Osteocyte (in vitro differentiated cells): ENCODE data around the gene IGSF21. TPM values are rescaled to one million over a fixed set of nuclear protein-coding genes. Genes with fewer than 3 reads are reported as not detected.

Experiments
- DNase-seq: peaks from one replicate; pipeline ENCODE4 v3.0.0; 2021; ENCODE audit warnings: mixed read lengths; ENCODE audit not compliant: unreplicated experiment; ENCODE audit errors: extremely low spot score
- H3K27ac Mint-ChIP-seq: one replicate; pipeline ENCODE4 v1.8.0; 2021; ENCODE audit warnings: mild to moderate bottlenecking, mixed read lengths; ENCODE audit not compliant: unreplicated experiment
- H3K27me3 Mint-ChIP-seq: one replicate; pipeline ENCODE4 v1.8.0; 2021; ENCODE audit warnings: mixed read lengths; ENCODE audit not compliant: unreplicated experiment
- H3K36me3 Mint-ChIP-seq: one replicate; pipeline ENCODE4 v1.8.0; 2021; ENCODE audit warnings: mixed read lengths; ENCODE audit not compliant: unreplicated experiment
- H3K4me1 Mint-ChIP-seq: one replicate; pipeline ENCODE4 v1.8.0; 2021; ENCODE audit warnings: mixed read lengths; ENCODE audit not compliant: unreplicated experiment
- H3K4me3 Mint-ChIP-seq: one replicate; pipeline ENCODE4 v1.8.0; 2021; ENCODE audit warnings: mild to moderate bottlenecking, moderate library complexity, mixed read lengths; ENCODE audit not compliant: unreplicated experiment
- H3K9me3 Mint-ChIP-seq: one replicate; pipeline ENCODE4 v1.8.0; 2021; ENCODE audit warnings: mixed read lengths; ENCODE audit not compliant: unreplicated experiment
- CTCF ChIP-seq: fragments of 200-600 bp; sonication (generic); IDR thresholded peaks from 2 replicates; pipeline ENCODE4 v1.5.0; 2021; ENCODE audit warnings: antibody characterized with exemption, mild to moderate bottlenecking, moderate library complexity
- long read RNA-seq: library from polyadenylated mRNA; unstranded; transcript quantifications from one replicate; pipeline ENCODE4 v2.0.0, GENCODE V29; 2021
- total RNA-seq: library from RNA; stranded (reverse); gene quantifications from 2 replicates; pipeline ENCODE4 v1.2.1, GENCODE V29; 2021

Gene IGSF21
- total RNA-seq = not detected in 2 replicates
- long read RNA-seq = 0 reads

DNA sequence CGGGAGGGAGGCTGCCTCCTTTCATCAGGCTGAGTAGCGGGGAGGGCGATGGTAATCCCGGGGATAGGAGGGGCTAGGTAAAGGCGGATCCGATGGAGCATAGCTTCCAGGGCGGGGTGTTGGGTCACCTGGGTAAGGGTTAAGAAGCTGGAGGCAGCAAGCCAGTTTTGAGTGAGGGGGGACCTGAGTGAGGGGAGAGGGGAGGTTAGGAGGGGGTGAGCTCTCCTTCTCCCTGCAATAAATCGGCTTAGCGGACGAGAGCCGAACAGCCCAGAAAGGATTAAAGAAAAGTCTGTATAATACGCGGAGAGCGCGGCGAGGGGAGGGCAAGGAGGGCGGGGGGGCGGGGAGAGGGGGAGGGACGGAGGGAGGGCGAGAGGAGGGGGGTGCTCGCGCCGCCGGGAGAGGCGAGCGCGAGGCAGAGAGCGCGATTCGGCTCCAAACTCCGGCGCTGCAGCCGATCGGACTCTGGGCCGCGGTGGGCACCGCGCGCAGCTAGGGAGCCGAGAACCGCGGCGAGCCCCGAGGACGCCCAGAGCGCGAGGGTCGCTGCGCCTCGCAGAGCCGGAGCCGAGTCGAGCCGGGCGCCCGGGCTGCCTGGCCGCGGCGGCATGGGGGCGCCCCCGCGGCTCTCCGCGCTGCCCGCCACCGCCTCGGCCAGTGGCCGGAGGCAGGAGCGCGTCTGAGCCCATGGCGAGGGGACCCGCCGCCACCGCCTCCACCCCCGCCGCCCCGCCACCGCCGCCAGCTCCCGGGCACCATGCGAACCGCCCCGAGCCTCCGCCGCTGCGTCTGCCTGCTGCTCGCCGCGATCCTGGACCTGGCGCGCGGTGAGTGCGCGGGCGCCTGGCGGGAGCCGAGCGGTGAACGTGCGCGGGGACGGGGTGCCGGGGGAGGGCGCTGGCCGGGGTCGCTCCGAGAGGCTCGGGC, at the start of gene IGSF21:
TSS of gene IGSF21 (plus strand) at position 430 of the 930 bp plus-strand sequence. CDS start at position 761, 331 bp downstream.
- H3K9me3 Mint-ChIP-seq = no peaks in the 10 kb centered on the region
- no peak for DNase-seq
- H3K27me3 Mint-ChIP-seq = peaks cover 59% of the 10 kb centered on the region
- no peak for TF ChIP-seq CTCF
- H3K27ac Mint-ChIP-seq = no peak within 1 kb of the TSS
- peaks cover 8% of the 10 kb centered on the region for H3K4me1 Mint-ChIP-seq
- no peaks in the 10 kb centered on the region for H3K36me3 Mint-ChIP-seq
- H3K4me3 Mint-ChIP-seq = no peak within 1 kb of the TSS

DNA sequence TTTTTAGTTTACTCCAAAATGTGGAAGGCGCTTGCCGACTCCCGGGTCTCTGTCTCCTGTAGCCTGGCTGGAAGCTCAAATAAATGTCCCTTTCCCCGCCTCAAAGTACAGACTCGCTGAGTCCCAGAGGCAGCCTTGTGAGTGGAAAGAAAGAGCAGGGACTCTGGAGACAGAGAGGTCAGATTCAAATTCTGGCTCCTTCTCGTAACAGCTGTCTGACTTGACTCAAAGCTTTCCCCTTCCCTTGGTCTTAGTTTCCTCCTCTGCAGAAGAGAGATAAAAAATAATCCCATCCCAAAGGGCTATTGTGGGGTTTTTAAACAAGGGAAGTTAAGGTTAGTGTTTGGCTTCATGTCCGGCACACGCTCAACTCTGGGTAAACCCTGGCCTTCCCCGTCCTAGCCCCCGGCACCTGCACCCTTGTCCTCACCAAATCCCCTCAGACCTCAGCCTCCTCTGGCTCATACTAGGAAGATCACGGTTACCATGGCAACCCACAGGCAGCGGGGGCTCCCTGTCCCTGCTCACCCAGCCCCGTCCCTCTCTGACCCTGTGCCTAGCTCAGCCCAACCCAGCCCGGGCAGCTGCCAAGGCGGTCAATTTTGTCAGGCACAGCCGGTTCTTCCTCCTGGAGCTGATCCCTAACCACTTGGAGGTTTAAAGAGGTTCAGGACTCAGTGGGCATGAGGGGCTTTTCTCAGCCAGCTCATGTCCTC, 49.2 kb upstream of the IGSF21 start:
- no peak overlapping the region for H3K4me3 Mint-ChIP-seq
- no peak for DNase-seq
- no peaks in the 10 kb centered on the region for H3K36me3 Mint-ChIP-seq
- H3K27ac Mint-ChIP-seq = no peak overlapping the region
- H3K4me1 Mint-ChIP-seq = no peaks in the 10 kb centered on the region
- no peak for TF ChIP-seq CTCF
- peaks cover 9% of the 10 kb centered on the region for H3K9me3 Mint-ChIP-seq
- H3K27me3 Mint-ChIP-seq = no peaks in the 10 kb centered on the region

GRCh38 chr1:18058981-18059605, 48.5 kb upstream of the IGSF21 start:
- no peak overlapping the region for H3K4me3 Mint-ChIP-seq
- DNase-seq = no peak
- no peaks in the 10 kb centered on the region for H3K4me1 Mint-ChIP-seq
- H3K36me3 Mint-ChIP-seq = no peaks in the 10 kb centered on the region
- H3K27ac Mint-ChIP-seq = no peak overlapping the region
- H3K27me3 Mint-ChIP-seq = no peaks in the 10 kb centered on the region
- H3K9me3 Mint-ChIP-seq = peaks cover 9% of the 10 kb centered on the region
- no peak for TF ChIP-seq CTCF

DNA sequence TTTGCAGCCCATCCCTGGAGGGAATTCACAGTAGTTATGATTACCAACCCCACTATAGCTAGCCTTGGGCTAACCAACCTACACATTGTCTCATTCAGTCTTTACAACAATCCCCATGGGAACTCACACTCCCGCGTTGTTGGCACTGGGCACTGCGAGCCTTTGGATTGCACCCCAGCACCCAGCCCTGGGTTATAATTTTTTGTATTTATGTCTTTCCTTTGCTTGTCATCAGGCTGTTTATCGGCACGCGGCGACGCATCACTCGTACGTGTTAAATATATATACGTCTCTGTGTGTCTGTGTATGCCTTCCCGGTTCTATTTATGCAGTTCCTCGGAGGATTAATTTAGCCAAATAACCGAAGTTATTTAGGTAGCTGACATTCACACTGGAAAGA, 47.2 kb upstream of the IGSF21 start:
- H3K4me3 Mint-ChIP-seq = no peak overlapping the region
- no peaks in the 10 kb centered on the region for H3K4me1 Mint-ChIP-seq
- no peaks in the 10 kb centered on the region for H3K36me3 Mint-ChIP-seq
- DNase-seq = no peak
- TF ChIP-seq CTCF = no peak
- no peaks in the 10 kb centered on the region for H3K27me3 Mint-ChIP-seq
- H3K27ac Mint-ChIP-seq = no peak overlapping the region
- peaks cover 9% of the 10 kb centered on the region for H3K9me3 Mint-ChIP-seq
